Stimulated activated CD4-positive, alpha-beta T cell treated with anti-CD3 and anti-CD28 coated beads, Interleukin-1b, Interleukin-23, amount 100 ng/mL, for 4 hours (primary cell): Measurements from ENCODE around the gene TJAP1.

Experiments
- DNase-seq, 2 donors: peaks; one replicate each; pipeline ENCODE4 v3.0.0-alpha.2; 2020; ENCODE audit warnings: low read depth in 2 of 2

Gene TJAP1

DNA sequence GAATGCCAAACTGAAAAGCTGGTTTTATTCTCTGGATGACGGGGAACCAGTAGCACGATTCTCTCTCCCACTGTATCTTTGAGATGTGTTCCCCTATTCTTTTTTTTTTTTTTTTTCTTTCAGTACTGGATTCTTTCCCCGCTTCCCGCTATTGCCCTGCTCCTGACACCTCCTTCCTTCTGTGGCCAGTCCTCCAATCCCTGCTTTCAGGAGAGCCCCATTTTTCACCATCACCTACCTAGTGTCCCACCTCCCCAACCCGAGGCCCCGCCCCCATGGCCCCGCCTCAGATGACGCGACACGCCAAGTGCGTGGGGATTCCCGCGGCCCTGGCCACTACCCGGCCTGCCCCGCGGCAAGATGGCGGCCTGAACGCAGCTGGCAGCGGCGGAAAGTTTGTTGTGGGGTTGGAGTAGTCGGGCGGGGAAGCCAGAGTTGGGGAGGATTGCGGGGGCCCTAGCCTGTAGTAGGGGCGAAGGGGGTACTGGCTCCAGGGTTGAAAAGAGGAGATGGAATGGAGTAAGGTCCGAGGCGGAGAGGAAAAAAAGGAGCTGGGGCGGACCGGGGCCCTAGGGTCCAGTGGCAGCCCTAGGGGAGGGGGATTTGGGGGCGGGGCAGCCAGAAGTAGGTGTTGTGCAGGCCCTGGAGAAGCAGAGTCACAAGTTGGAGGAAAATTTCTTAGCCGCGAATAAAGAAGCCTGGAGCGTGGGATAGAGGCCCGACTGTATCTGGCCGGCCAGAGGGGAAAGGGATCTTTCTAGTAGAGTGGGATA is at the start of gene TJAP1:
TJAP1 (plus strand) TSS at position 336 of the 773 bp plus-strand sequence. CDS start 21,432 bp downstream, outside the sequence.
- peak; percentile 97 to 99 for DNase-seq

- DNase-seq = peak in 1 of 2 donors; percentile 5
Measured at GRCh38 chr6:43428112-43428570, 49.2 kb upstream of the TJAP1 start.

DNA sequence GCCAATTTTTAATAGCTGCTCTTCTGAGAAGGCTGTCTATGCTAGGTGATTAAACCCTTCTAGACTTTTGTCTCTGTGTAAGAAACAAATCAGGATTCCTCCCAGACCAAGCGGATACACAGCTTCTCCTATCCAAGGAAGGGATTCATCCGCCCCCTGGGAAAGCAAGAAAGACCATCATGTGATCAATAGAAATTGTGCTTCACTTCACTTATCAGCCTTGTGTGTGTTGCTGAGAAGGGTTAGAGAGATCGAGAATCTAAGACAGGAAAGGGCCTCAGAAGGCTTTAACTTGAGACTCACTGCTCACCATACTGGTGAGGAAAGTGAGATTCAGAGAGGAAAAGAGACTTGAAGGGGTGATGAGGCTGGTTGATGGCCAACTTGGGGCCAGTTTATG is 48.5 kb upstream of the TJAP1 start:
- no peak for DNase-seq

GRCh38 chr6:43432009-43432945 is 45.1 kb upstream of the TJAP1 start:
- no peak for DNase-seq

GRCh38 chr6:43433148-43433547 is 44.2 kb upstream of the TJAP1 start:
- DNase-seq = no peak

GRCh38 chr6:43434001-43434840 is 43.1 kb upstream of the TJAP1 start:
- no peak for DNase-seq

DNA sequence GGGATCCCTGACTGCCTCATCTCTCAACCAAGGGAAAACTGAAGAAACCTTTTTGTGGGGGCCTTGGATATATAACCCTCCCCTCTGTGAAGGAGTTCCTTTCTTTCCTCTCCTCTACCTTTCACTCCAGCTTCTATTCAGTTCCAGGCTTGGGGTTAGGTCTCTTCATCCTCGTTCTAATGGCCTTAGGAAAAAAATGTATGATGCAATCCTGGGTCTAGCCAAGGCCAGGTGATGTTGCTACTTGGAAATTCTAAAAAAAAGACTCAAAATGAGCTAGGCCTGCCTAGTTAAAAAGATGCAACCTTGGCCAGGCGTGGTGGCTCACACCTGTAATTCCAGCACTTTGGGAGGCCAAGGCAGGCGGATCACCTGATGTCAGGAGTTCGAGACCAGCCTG is 42.4 kb upstream of the TJAP1 start:
- no peak for DNase-seq

DNA sequence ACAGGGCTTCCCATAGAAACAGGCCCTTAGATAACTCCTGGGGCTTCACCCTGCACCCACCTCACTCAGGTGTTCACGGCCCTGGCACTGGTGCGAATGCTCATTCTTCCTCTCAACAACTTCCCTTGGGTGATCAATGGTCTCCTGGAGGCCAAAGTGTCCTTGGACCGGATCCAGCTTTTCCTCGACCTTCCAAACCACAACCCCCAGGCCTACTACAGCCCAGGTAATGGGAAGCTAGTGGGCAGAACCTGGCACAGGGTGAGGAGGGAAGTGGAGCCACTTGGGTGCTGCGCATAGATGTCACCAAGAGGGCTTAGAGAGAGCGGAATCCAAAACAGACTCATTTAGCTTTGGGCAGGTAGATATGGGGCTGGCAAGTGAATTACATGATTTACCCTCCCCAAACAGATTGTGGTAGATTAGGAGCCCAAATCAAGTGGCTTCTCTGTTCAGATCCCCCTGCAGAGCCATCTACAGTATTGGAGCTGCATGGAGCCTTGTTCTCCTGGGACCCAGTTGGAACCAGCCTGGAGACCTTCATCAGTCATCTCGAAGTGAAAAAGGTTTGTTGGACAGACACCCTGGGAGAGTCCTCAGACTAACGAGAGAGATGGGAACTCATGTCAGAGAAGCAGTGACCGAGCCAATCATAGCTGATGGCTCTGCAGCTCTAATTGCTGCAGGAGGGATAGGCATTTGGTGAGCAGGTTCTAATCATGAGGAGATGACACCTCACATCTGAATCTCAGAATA is 41.5 kb upstream of the TJAP1 start:
- DNase-seq = no peak

- DNase-seq = no peak
Measured at GRCh38 chr6:43436577-43437282, 40.6 kb upstream of the TJAP1 start.

GRCh38 chr6:43437700-43438099 is 39.7 kb upstream of the TJAP1 start:
- DNase-seq = no peak

- DNase-seq = no peak
Measured at GRCh38 chr6:43442935-43443334, 34.4 kb upstream of the TJAP1 start.

DNA sequence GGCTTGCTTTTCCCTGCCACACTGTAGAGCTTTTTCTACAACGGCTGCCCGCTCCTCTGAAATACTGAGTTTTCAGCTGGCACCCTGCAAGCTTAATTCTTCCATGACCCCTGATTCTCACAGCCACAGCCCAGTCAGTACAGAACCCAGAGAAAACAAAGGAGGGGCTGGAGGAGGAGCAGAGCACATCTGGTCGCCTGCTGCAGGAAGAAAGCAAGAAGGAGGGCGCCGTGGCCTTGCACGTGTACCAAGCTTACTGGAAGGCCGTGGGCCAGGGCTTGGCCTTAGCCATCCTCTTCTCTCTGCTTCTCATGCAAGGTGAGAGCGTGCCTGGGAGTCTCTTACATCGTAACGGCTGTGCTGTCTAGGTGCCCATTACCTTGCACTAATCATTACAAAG is 33.3 kb upstream of the TJAP1 start:
- no peak for DNase-seq

- no peak for DNase-seq
Measured at GRCh38 chr6:43444582-43444981, 32.8 kb upstream of the TJAP1 start.

DNA sequence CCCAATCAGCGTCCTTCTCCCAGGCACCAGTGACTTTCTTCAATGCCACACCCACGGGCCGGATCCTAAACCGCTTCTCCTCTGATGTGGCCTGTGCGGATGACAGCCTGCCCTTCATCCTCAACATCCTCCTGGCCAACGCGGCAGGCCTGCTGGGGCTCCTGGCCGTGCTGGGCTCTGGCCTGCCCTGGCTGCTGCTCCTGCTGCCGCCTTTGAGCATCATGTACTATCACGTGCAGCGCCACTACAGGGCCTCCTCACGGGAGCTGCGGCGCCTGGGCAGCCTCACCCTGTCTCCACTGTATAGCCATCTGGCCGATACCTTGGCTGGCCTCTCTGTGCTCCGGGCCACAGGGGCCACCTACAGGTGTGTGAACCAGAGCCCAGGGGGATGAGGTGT is 31.8 kb upstream of the TJAP1 start:
- no peak for DNase-seq

GRCh38 chr6:43447604-43448003 is 29.8 kb upstream of the TJAP1 start:
- no peak for DNase-seq

- no peak for DNase-seq
Measured at GRCh38 chr6:43448916-43449315, 28.5 kb upstream of the TJAP1 start.

GRCh38 chr6:43450699-43451131 is 26.7 kb upstream of the TJAP1 start:
- no peak for DNase-seq

DNA sequence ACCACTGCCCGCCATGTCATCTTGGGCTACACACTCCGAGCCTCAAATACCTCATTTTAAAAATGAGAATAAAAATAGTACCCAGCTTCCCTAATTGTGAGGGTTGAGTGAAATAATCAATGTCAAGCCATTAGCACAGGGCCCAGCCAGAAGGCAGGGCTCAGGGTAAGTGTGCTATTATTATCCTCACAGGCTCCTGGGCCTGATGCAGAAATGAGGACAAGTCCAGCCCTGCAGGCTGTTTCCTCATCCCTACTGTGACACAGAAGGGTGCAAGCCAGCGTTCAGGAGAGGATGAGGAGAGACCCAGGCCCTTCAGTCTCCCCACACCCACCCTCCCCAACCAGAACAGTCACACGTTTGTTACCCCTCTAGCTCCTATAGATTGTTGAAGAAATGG is 26.0 kb upstream of the TJAP1 start:
- no peak for DNase-seq

- DNase-seq = no peak
Measured at GRCh38 chr6:43451939-43452338, 25.4 kb upstream of the TJAP1 start.

DNA sequence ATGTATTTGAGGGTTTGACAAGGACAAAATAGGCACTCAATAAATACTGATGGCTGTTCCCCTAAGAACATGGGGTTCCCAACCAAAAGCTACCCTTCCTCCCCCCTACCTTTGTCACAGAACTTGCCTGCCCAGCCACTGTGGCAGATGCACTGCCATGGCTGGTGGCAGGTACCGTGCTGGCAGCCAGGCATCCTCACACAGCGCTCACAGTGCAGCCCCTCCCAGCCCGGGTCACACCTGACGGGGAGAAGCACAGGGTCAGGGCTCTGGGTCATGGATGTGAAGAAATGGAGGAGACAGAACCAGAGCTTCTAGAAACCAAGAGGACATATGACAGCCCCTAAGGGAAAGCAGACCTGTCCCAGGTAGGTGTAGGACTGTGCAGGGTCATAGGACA is 24.5 kb upstream of the TJAP1 start:
- no peak for DNase-seq
